GM23338 (cell line): Measurements from ENCODE around the gene SRXN1. TPM values are rescaled to one million over a fixed set of nuclear protein-coding genes. Genes with fewer than 3 reads are reported as not detected.

Experiments
- ATAC-seq: fragments of 200-7000 bp; cut with Tn5 transposase; 3 replicates; pipeline ENCODE4 v1.9.1; 2020
- DNase-seq: peaks from one replicate; pipeline ENCODE4 v3.0.0-alpha.2; 2015; ENCODE audit warnings: low spot score
- H2AFZ ChIP-seq: fragments of 200-600 bp; sonication (generic); 2 replicates; pipeline ENCODE4 v1.8.0; 2016; ENCODE audit warnings: antibody characterized with exemption, mild to moderate bottlenecking, moderate library complexity
- H3F3A ChIP-seq: fragments of 200-600 bp; sonication (generic); replicated peaks from 2 replicates; pipeline ENCODE4 v1.8.0; 2017; ENCODE audit warnings: antibody characterized with exemption, mixed run types, low read depth
- H3K27ac ChIP-seq: fragments of 200-600 bp; sonication (generic); 2 replicates; pipeline ENCODE4 v1.6.1; 2016; ENCODE audit warnings: low read depth
- H3K27me3 ChIP-seq: fragments of 200-600 bp; sonication (generic); 2 replicates; pipeline ENCODE4 v1.8.0; 2016; ENCODE audit warnings: mild to moderate bottlenecking, mixed run types, moderate library complexity; ENCODE audit not compliant: insufficient read depth
- H3K36me3 ChIP-seq: fragments of 200-600 bp; sonication (generic); 2 replicates; pipeline ENCODE4 v1.8.0; 2016; ENCODE audit warnings: mild to moderate bottlenecking; ENCODE audit not compliant: insufficient read depth
- H3K4me1 ChIP-seq: fragments of 200-600 bp; sonication (generic); 2 replicates; pipeline ENCODE4 v1.8.0; 2016; ENCODE audit warnings: mild to moderate bottlenecking, moderate library complexity; ENCODE audit not compliant: insufficient read depth
- H3K4me2 ChIP-seq: fragments of 200-600 bp; sonication (generic); 2 replicates; pipeline ENCODE4 v1.7.1; 2017; ENCODE audit warnings: mixed run types
- H3K4me3 ChIP-seq: fragments of 200-600 bp; sonication (generic); 2 replicates; pipeline ENCODE4 v1.6.1; 2016; ENCODE audit warnings: mixed run types
- H3K79me2 ChIP-seq: fragments of 200-600 bp; sonication (generic); replicated peaks from 2 replicates; pipeline ENCODE4 v1.8.0; 2017; ENCODE audit warnings: mild to moderate bottlenecking; ENCODE audit not compliant: insufficient read depth
- H3K9me2 ChIP-seq: fragments of 200-600 bp; sonication (generic); 2 replicates; pipeline ENCODE4 v1.8.0; 2017; ENCODE audit not compliant: insufficient read depth
- H4K20me1 ChIP-seq: fragments of 200-600 bp; sonication (generic); replicated peaks from 2 replicates; pipeline ENCODE4 v1.8.0; 2017; ENCODE audit warnings: mild to moderate bottlenecking; ENCODE audit not compliant: insufficient read depth
- H3K27ac Mint-ChIP-seq: 2 replicates; pipeline ENCODE4 v1.8.0; 2020; ENCODE audit warnings: inconsistent platforms, mild to moderate bottlenecking, moderate library complexity, mixed read lengths
- H3K27me3 Mint-ChIP-seq: 3 replicates; pipeline ENCODE4 v1.8.0; 2022; ENCODE audit warnings: low read depth, mild to moderate bottlenecking, moderate library complexity, mixed read lengths, inconsistent platforms; ENCODE audit not compliant: insufficient read depth, poor library complexity
- H3K36me3 Mint-ChIP-seq: 3 replicates; pipeline ENCODE4 v1.8.0; 2021; ENCODE audit warnings: low read depth, mild to moderate bottlenecking, inconsistent platforms, moderate library complexity, mixed read lengths
- H3K4me1 Mint-ChIP-seq: 3 replicates; pipeline ENCODE4 v1.8.0; 2020; ENCODE audit warnings: mild to moderate bottlenecking, inconsistent platforms, mixed read lengths
- H3K4me3 Mint-ChIP-seq: 3 replicates; pipeline ENCODE4 v1.8.0; 2021; ENCODE audit warnings: moderate library complexity, mild to moderate bottlenecking, inconsistent platforms, mixed read lengths
- H3K9me3 Mint-ChIP-seq: 3 replicates; pipeline ENCODE4 v1.8.0; 2020; ENCODE audit warnings: moderate library complexity, mild to moderate bottlenecking, inconsistent platforms, mixed read lengths
- ETS1 ChIP-seq: IDR thresholded peaks from 2 replicates; pipeline ENCODE4 v1.6.1; 2016; ENCODE audit warnings: antibody characterized with exemption
- EZH2 ChIP-seq: fragments of 200-600 bp; sonication (generic); IDR thresholded peaks from one replicate; pipeline ENCODE4 v1.8.0; 2017; ENCODE audit warnings: antibody characterized with exemption, mild to moderate bottlenecking, low read depth; ENCODE audit not compliant: unreplicated experiment
- EZH2phosphoT487 ChIP-seq: fragments of 200-600 bp; sonication (generic); IDR thresholded peaks from one replicate; pipeline ENCODE4 v1.8.1; 2018; ENCODE audit warnings: antibody characterized with exemption; ENCODE audit not compliant: unreplicated experiment
- JUNB ChIP-seq: IDR thresholded peaks from one replicate; pipeline ENCODE4 v1.6.1; 2016; ENCODE audit warnings: antibody characterized with exemption; ENCODE audit not compliant: unreplicated experiment
- NANOG ChIP-seq: IDR thresholded peaks from 2 replicates; pipeline ENCODE4 v1.6.1; 2016; ENCODE audit warnings: antibody characterized with exemption, borderline replicate concordance
- POLR2AphosphoS5 ChIP-seq: IDR thresholded peaks from 2 replicates; pipeline ENCODE4 v1.6.1; 2016; ENCODE audit warnings: antibody characterized with exemption, low read depth
- STAT1 ChIP-seq: IDR thresholded peaks from one replicate; pipeline ENCODE4 v1.6.1; 2016; ENCODE audit warnings: antibody characterized with exemption; ENCODE audit not compliant: unreplicated experiment
- ZNF114 ChIP-seq: fragments of 250-450 bp; sonication (Bioruptor Pico); IDR thresholded peaks from 2 replicates; pipeline ENCODE4 v1.5.0; 2020; ENCODE audit warnings: mild to moderate bottlenecking, moderate library complexity
- ZNF331 ChIP-seq: fragments of 250-450 bp; sonication (Bioruptor Pico); IDR thresholded peaks from 2 replicates; pipeline ENCODE4 v1.5.0; 2020; ENCODE audit warnings: low read depth, mild to moderate bottlenecking, moderate library complexity
- polyA plus RNA-seq: library from polyadenylated mRNA; unstranded; fragments of >200 nt; fragmentation: Nextera tagmentation; extraction: Ambion mirVana; gene quantifications from 2 replicates; pipeline ENCODE4 v1.2.1, GENCODE V29; 2016
- total RNA-seq: library from RNA; depleted of rRNA; stranded (reverse); fragments of >200 nt; shearing (Covaris generic); gene quantifications from 2 replicates; pipeline ENCODE4 v1.2.3, GENCODE V29; 2014
- TF ChIP-seq, protein P1 (sequence below): fragments of 250-450 bp; sonication (Bioruptor Pico); IDR thresholded peaks from 2 replicates; pipeline ENCODE4 v1.5.0; 2020; ENCODE audit warnings: mild to moderate bottlenecking, moderate library complexity
- TF ChIP-seq, protein P2 (sequence below): IDR thresholded peaks from one replicate; pipeline ENCODE4 v1.6.1; 2018; ENCODE audit warnings: antibody characterized with exemption; ENCODE audit not compliant: unreplicated experiment
- TF ChIP-seq, protein P3 (sequence below), 2 experiments: fragments of 200-600 bp in 1 of 2; sonication (generic) in 1 of 2; conservative IDR thresholded peaks; 2 replicates each; pipeline versions ENCODE4 v1.5.1 to v1.6.1; 2016 to 2017; ENCODE audit warnings: antibody characterized with exemption in 2 of 2, low read depth in 2 of 2, mild to moderate bottlenecking in 2 of 2, moderate library complexity in 1 of 2

Gene SRXN1
- total and polyA plus RNA-seq, 2 experiments from 2014 or later: 8.4 to 26.6 TPM

- TF ChIP-seq, protein P1, sequence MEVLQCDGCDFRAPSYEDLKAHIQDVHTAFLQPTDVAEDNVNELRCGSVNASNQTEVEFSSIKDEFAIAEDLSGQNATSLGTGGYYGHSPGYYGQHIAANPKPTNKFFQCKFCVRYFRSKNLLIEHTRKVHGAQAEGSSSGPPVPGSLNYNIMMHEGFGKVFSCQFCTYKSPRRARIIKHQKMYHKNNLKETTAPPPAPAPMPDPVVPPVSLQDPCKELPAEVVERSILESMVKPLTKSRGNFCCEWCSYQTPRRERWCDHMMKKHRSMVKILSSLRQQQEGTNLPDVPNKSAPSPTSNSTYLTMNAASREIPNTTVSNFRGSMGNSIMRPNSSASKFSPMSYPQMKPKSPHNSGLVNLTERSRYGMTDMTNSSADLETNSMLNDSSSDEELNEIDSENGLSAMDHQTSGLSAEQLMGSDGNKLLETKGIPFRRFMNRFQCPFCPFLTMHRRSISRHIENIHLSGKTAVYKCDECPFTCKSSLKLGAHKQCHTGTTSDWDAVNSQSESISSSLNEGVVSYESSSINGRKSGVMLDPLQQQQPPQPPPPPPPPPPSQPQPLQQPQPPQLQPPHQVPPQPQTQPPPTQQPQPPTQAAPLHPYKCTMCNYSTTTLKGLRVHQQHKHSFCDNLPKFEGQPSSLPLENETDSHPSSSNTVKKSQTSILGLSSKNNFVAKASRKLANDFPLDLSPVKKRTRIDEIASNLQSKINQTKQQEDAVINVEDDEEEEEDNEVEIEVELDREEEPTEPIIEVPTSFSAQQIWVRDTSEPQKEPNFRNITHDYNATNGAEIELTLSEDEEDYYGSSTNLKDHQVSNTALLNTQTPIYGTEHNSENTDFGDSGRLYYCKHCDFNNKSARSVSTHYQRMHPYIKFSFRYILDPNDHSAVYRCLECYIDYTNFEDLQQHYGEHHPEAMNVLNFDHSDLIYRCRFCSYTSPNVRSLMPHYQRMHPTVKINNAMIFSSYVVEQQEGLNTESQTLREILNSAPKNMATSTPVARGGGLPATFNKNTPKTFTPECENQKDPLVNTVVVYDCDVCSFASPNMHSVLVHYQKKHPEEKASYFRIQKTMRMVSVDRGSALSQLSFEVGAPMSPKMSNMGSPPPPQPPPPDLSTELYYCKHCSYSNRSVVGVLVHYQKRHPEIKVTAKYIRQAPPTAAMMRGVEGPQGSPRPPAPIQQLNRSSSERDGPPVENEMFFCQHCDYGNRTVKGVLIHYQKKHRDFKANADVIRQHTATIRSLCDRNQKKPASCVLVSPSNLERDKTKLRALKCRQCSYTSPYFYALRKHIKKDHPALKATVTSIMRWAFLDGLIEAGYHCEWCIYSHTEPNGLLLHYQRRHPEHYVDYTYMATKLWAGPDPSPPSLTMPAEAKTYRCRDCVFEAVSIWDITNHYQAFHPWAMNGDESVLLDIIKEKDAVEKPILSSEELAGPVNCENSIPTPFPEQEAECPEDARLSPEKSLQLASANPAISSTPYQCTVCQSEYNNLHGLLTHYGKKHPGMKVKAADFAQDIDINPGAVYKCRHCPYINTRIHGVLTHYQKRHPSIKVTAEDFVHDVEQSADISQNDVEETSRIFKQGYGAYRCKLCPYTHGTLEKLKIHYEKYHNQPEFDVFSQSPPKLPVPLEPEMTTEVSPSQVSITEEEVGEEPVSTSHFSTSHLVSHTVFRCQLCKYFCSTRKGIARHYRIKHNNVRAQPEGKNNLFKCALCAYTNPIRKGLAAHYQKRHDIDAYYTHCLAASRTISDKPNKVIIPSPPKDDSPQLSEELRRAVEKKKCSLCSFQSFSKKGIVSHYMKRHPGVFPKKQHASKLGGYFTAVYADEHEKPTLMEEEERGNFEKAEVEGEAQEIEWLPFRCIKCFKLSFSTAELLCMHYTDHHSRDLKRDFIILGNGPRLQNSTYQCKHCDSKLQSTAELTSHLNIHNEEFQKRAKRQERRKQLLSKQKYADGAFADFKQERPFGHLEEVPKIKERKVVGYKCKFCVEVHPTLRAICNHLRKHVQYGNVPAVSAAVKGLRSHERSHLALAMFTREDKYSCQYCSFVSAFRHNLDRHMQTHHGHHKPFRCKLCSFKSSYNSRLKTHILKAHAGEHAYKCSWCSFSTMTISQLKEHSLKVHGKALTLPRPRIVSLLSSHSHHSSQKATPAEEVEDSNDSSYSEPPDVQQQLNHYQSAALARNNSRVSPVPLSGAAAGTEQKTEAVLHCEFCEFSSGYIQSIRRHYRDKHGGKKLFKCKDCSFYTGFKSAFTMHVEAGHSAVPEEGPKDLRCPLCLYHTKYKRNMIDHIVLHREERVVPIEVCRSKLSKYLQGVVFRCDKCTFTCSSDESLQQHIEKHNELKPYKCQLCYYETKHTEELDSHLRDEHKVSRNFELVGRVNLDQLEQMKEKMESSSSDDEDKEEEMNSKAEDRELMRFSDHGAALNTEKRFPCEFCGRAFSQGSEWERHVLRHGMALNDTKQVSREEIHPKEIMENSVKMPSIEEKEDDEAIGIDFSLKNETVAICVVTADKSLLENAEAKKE (CRISPR knock-in tag): no peak
- no peak for TF ChIP-seq NANOG
- no peak for TF ChIP-seq EZH2
These were observed 5.5 kb downstream of the SRXN1 start (continued) for GRCh38 chr20:647479-648019.

DNA sequence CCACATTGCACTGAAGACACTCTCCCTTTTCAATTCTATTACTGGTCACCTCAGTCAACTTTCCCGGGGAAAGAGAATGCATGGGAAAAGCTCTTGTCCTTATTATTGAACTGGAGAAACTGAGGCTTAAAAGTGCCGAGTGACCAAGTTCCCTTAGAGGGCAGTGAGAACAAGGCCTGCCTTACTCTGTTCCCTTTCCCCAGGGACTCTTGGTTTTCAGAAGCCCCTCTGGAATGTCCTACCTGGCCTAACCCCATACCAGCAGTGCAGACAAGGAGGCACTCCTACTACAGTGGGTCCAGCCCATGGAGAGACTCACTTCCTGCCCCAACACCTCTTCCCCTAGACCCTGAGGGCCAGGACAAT, 6.1 kb downstream of the SRXN1 start:
- H4K20me1 ChIP-seq: no peaks in the 10 kb centered on the region; the same call in 1 of the 2 replicates
- Mint-ChIP-seq H3K36me3 (peaks cover 43% of the 10 kb centered on the region), H3K27ac (no peak overlapping the region), H3K4me1 (peaks cover 18% of the 10 kb centered on the region), H3K4me3 (no peak overlapping the region), H3K27me3 (peaks cover 18% of the 10 kb centered on the region), H3K9me3 (peaks cover 7% of the 10 kb centered on the region; the same call in 2 of the 3 replicates)
- no peak overlapping the region for H3K4me2 ChIP-seq
- H3K79me2 ChIP-seq: 0 out of 2 replicates have a peak, but pooled peaks cover 2% of the 10 kb centered on the region
- no peaks in the 10 kb centered on the region for H3K9me2 ChIP-seq
- no peak overlapping the region for H2AFZ ChIP-seq
- H3K27me3 ChIP-seq: no peaks in the 10 kb centered on the region
- ATAC-seq: no peak
- no peak overlapping the region for H3K4me3 ChIP-seq
- no peak overlapping the region for H3K27ac ChIP-seq
- no peak for DNase-seq
- 0 out of 2 replicates have a peak, but pooled peaks cover 6% of the 10 kb centered on the region for H3F3A ChIP-seq
- H3K36me3 ChIP-seq: no peaks in the 10 kb centered on the region
- peaks cover 9% of the 10 kb centered on the region for H3K4me1 ChIP-seq
- TF ChIP-seq EZH2phosphoT487 (no peak), JUNB (no peak), ETS1 (no peak), NANOG (no peak), STAT1 (no peak), ZNF114 (CRISPR knock-in tag) (no peak), POLR2AphosphoS5 (no peak), EZH2 (no peak), ZNF331 (CRISPR knock-in tag) (no peak)
- TF ChIP-seq, protein P2, sequence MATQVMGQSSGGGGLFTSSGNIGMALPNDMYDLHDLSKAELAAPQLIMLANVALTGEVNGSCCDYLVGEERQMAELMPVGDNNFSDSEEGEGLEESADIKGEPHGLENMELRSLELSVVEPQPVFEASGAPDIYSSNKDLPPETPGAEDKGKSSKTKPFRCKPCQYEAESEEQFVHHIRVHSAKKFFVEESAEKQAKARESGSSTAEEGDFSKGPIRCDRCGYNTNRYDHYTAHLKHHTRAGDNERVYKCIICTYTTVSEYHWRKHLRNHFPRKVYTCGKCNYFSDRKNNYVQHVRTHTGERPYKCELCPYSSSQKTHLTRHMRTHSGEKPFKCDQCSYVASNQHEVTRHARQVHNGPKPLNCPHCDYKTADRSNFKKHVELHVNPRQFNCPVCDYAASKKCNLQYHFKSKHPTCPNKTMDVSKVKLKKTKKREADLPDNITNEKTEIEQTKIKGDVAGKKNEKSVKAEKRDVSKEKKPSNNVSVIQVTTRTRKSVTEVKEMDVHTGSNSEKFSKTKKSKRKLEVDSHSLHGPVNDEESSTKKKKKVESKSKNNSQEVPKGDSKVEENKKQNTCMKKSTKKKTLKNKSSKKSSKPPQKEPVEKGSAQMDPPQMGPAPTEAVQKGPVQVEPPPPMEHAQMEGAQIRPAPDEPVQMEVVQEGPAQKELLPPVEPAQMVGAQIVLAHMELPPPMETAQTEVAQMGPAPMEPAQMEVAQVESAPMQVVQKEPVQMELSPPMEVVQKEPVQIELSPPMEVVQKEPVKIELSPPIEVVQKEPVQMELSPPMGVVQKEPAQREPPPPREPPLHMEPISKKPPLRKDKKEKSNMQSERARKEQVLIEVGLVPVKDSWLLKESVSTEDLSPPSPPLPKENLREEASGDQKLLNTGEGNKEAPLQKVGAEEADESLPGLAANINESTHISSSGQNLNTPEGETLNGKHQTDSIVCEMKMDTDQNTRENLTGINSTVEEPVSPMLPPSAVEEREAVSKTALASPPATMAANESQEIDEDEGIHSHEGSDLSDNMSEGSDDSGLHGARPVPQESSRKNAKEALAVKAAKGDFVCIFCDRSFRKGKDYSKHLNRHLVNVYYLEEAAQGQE: no peak
- TF ChIP-seq, protein P3, sequence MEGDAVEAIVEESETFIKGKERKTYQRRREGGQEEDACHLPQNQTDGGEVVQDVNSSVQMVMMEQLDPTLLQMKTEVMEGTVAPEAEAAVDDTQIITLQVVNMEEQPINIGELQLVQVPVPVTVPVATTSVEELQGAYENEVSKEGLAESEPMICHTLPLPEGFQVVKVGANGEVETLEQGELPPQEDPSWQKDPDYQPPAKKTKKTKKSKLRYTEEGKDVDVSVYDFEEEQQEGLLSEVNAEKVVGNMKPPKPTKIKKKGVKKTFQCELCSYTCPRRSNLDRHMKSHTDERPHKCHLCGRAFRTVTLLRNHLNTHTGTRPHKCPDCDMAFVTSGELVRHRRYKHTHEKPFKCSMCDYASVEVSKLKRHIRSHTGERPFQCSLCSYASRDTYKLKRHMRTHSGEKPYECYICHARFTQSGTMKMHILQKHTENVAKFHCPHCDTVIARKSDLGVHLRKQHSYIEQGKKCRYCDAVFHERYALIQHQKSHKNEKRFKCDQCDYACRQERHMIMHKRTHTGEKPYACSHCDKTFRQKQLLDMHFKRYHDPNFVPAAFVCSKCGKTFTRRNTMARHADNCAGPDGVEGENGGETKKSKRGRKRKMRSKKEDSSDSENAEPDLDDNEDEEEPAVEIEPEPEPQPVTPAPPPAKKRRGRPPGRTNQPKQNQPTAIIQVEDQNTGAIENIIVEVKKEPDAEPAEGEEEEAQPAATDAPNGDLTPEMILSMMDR (conservative IDR thresholded peaks at IDR 0.05; ENCODE audit: low read depth in 2 of 2): no peak
